ENCODE results near the gene EIF4H. TPM values are rescaled to one million over a fixed set of nuclear protein-coding genes. Genes with fewer than 3 reads are reported as not detected.

The EIF4H gene
- total and polyA plus RNA-seq, 2 experiments from 2014 or later, result 183 to 309 TPM

GRCh38 chr7:74212661-74213060 is 38.5 kb downstream of the EIF4H start (continued):
- TF ChIP-seq ETS1 (IDR thresholded peaks at IDR 0.05) (no peak), EZH2phosphoT487 (IDR thresholded peaks at IDR 0.05; ENCODE audit: unreplicated experiment) (no peak), ZNF114 (CRISPR knock-in tag; IDR thresholded peaks at IDR 0.05) (no peak), REST (IDR thresholded peaks at IDR 0.05; ENCODE audit: unreplicated experiment) (no peak), JUNB (IDR thresholded peaks at IDR 0.05; ENCODE audit: unreplicated experiment) (no peak), STAT1 (IDR thresholded peaks at IDR 0.05; ENCODE audit: unreplicated experiment) (no peak)

- Histone ChIP-seq H3K9me2 (ENCODE audit: insufficient read depth) (no peaks in the 10 kb centered on the region), H3K4me1 (ENCODE audit: insufficient read depth) (no peaks in the 10 kb centered on the region), H3K79me2 (replicated peaks; ENCODE audit: insufficient read depth) (no peaks in the 10 kb centered on the region), H3K27ac (ENCODE audit: low read depth) (no peak overlapping the region), H3K4me2 (no peak overlapping the region), H3K27me3 (ENCODE audit: insufficient read depth) (no peaks in the 10 kb centered on the region), H3K36me3 (ENCODE audit: insufficient read depth) (no peaks in the 10 kb centered on the region), H3F3A (replicated peaks; ENCODE audit: low read depth) (0 out of 2 replicates have a peak, but pooled peaks cover 4% of the 10 kb centered on the region), H3K4me3 (no peak overlapping the region), H2AFZ (no peak overlapping the region), H4K20me1 (replicated peaks; ENCODE audit: insufficient read depth) (no peaks in the 10 kb centered on the region)
- H3K9me3 Mint-ChIP-seq, result no peaks in the 10 kb centered on the region; the same call in 2 of the 3 replicates
- H3K27me3 Mint-ChIP-seq (ENCODE audit: insufficient read depth, low read depth, poor library complexity), result peaks cover 17% of the 10 kb centered on the region
- DNase-seq (ENCODE audit: low spot score), result no peak
- H3K4me1 Mint-ChIP-seq, result peaks cover 2% of the 10 kb centered on the region; the same call in 2 of the 3 replicates
- no peak overlapping the region for H3K4me3 Mint-ChIP-seq
- no peaks in the 10 kb centered on the region; the same call in 2 of the 3 replicates for H3K36me3 Mint-ChIP-seq (ENCODE audit: low read depth)
- ATAC-seq, result peak; percentile 11; the same call in 2 of the 3 replicates
- no peak overlapping the region for H3K27ac Mint-ChIP-seq
- TF ChIP-seq NANOG (IDR thresholded peaks at IDR 0.05; ENCODE audit: borderline replicate concordance), result no peak
- no peak for TF ChIP-seq ZNF462 (CRISPR knock-in tag; IDR thresholded peaks at IDR 0.05)
- TF ChIP-seq ZNF114 (CRISPR knock-in tag; IDR thresholded peaks at IDR 0.05), result no peak
- no peak for TF ChIP-seq REST (IDR thresholded peaks at IDR 0.05; ENCODE audit: unreplicated experiment)
- TF ChIP-seq STAT1 (IDR thresholded peaks at IDR 0.05; ENCODE audit: unreplicated experiment), result no peak
- no peak for TF ChIP-seq ZNF331 (CRISPR knock-in tag; IDR thresholded peaks at IDR 0.05; ENCODE audit: low read depth)
Observed at GRCh38 chr7:74214816-74215630, 40.9 kb downstream of the EIF4H start.

Data from GM23338 (cell line).